OCI-LY7 (cell line): ENCODE results near the gene RCBTB2.

Experiments
- CTCF ChIP-seq: fragments of 200-600 bp; sonication (generic); conservative IDR thresholded peaks from 2 replicates; pipeline ENCODE4 v1.5.1; 2014; ENCODE audit warnings: mild to moderate bottlenecking, antibody characterized with exemption, low read length, moderate library complexity, mixed read lengths
- EZH2phosphoT487 ChIP-seq: fragments of 200-600 bp; sonication (generic); IDR thresholded peaks from 2 replicates; pipeline ENCODE4 v1.6.1; 2018; ENCODE audit warnings: low read depth, borderline replicate concordance, mild to moderate bottlenecking, mixed run types, antibody characterized with exemption, low read length, moderate library complexity, mixed read lengths

- TF ChIP-seq EZH2phosphoT487 = no peak
- no peak for TF ChIP-seq CTCF
These were observed 83.8 kb downstream of the RCBTB2 start for GRCh38 chr13:48448959-48449614.
